ENCODE results near the gene ROS1. TPM values are rescaled to one million over a fixed set of nuclear protein-coding genes. Genes with fewer than 3 reads are reported as not detected.

The ROS1 gene
- total RNA-seq, 6 experiments from 2014 or later, result 0.05 to 0.14 (median 0.07) TPM

DNA sequence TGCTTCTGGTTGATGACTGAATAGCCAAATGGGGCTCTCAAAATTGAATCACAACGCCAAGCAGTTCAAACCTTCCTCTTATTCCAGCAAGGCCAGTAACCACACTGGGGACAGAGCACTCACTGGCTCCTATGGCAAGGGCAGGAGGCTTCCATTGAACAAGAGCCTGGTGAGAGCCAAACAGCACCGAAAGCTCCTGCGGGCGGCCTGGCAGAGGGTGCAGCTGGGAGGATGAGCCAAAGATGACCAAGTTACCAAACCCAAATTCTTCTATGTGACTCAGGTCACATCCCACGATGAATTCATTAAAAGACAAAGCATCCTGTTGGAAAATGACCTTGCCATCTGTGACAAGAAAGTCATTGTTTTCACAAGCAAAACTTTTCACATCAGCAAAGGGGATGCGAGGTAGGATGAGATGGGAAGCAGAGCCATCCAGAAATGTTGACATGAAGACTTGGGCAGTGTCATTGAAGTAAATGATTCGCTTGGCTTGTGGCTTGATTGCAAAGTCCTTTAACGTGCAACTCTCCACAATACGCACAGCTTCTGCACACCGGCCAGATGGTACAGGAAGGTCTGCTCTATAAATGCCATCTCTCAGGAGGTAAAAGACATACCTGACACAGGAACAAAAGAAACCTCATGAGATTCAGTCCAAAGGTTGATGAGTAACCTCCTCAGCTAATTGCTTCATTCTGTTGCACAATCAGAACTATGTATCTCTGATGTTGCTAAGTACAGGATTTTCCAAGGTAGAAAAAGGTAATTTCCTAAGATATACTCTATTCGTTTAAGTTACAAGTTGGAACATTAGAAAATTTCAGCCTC is 36.3 kb downstream of the ROS1 start:
- no peaks in the 10 kb centered on the region for H3K9me3 Mint-ChIP-seq
- H3K27me3 Mint-ChIP-seq (ENCODE audit: insufficient read depth), result peaks cover 7% of the 10 kb centered on the region
- peaks cover 13% of the 10 kb centered on the region for H3K4me1 Mint-ChIP-seq (ENCODE audit: low read depth)
- no peak overlapping the region for H3K4me3 Mint-ChIP-seq
- no peaks in the 10 kb centered on the region for H3K36me3 Mint-ChIP-seq (ENCODE audit: low read depth)
- TF ChIP-seq, protein P1, sequence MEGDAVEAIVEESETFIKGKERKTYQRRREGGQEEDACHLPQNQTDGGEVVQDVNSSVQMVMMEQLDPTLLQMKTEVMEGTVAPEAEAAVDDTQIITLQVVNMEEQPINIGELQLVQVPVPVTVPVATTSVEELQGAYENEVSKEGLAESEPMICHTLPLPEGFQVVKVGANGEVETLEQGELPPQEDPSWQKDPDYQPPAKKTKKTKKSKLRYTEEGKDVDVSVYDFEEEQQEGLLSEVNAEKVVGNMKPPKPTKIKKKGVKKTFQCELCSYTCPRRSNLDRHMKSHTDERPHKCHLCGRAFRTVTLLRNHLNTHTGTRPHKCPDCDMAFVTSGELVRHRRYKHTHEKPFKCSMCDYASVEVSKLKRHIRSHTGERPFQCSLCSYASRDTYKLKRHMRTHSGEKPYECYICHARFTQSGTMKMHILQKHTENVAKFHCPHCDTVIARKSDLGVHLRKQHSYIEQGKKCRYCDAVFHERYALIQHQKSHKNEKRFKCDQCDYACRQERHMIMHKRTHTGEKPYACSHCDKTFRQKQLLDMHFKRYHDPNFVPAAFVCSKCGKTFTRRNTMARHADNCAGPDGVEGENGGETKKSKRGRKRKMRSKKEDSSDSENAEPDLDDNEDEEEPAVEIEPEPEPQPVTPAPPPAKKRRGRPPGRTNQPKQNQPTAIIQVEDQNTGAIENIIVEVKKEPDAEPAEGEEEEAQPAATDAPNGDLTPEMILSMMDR (IDR thresholded peaks at IDR 0.05), result no peak
- no peak overlapping the region for H3K27ac Mint-ChIP-seq
- no peak for DNase-seq

DNA sequence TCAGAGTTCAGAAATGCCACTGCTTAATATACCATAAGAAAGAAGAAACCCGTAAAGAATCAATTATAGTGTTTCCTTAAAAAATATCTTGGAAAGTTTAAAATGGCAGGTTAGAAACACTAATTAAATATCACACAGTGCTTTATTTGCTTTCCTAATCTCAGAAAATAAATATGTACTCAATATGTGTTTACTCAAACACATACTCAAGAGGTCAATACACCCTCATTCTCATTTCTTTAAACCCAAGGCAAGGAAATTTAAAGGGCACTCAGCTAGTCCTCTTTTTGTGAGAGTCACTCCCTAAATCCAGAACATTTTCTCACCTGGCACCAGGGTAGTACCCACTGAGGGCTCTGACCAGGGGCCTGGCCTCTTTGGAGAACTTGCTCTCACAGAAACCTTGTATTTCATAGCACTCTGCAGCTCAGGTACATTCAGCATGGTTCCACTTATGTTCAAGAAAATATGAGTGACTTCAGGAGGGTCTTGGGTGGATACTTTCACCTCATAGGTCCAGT is 38.2 kb downstream of the ROS1 start:
- no peak for DNase-seq
- no peak overlapping the region for H3K27ac Mint-ChIP-seq
- no peak overlapping the region for H3K4me3 Mint-ChIP-seq
- H3K4me1 Mint-ChIP-seq (ENCODE audit: low read depth), result peaks cover 5% of the 10 kb centered on the region
- peaks cover 7% of the 10 kb centered on the region for H3K27me3 Mint-ChIP-seq (ENCODE audit: insufficient read depth)
- H3K9me3 Mint-ChIP-seq, result no peaks in the 10 kb centered on the region
- TF ChIP-seq, protein P1 (IDR thresholded peaks at IDR 0.05), result no peak
- no peaks in the 10 kb centered on the region for H3K36me3 Mint-ChIP-seq (ENCODE audit: low read depth)

DNA sequence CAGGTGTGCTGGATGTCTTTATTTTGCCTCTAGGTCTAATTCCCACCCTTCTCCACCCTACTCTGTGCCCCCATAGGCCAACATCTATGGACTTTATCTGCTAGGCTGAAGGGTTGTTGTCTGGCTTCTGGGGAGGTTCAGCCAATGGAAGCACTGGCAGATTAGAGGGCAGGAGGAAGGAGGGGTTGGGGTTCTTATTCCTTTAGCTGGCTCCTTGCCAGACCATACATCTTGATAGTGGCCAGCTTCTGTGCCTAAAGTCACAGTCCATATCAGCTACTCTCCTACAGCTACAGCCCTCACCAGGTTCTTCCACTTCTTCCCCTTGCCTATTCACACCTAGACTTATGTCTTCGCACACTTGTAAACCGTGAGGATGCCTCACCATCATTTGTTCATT is 41.1 kb downstream of the ROS1 start:
- DNase-seq, result no peak
- H3K36me3 Mint-ChIP-seq (ENCODE audit: low read depth), result no peaks in the 10 kb centered on the region

DNA sequence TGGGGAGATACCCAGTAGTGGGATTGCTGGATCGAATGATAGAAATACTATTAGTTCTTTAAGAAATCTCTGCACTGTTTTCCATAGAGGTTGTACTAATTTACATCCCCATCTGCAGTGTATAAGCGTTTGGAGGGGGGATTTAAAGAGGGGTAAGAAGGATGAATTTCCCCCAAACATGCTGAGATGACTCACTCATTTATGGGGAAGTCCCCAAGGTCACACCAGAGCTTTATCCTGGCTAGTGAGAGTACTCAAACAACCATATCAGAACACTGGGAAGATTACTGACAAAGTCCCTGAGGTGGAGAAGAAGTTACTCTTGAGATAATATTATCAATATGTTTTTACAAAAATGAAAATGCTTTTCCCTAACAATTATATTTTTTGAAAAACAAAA is 44.0 kb downstream of the ROS1 start:
- DNase-seq, result no peak
- no peak overlapping the region for H3K4me3 Mint-ChIP-seq
- H3K4me1 Mint-ChIP-seq (ENCODE audit: low read depth), result no peaks in the 10 kb centered on the region
- TF ChIP-seq, protein P1 (IDR thresholded peaks at IDR 0.05), result no peak
- peaks cover 2% of the 10 kb centered on the region; the same call in 1 of the 2 replicates for H3K27me3 Mint-ChIP-seq (ENCODE audit: insufficient read depth)
- H3K27ac Mint-ChIP-seq, result no peak overlapping the region
- H3K36me3 Mint-ChIP-seq (ENCODE audit: low read depth), result no peaks in the 10 kb centered on the region
- no peaks in the 10 kb centered on the region for H3K9me3 Mint-ChIP-seq

More for the DNA sequence above, 41.1 kb downstream of the ROS1 start:
- no peak overlapping the region for H3K4me3 Mint-ChIP-seq
- H3K27me3 Mint-ChIP-seq (ENCODE audit: insufficient read depth), result peaks cover 7% of the 10 kb centered on the region
- TF ChIP-seq, protein P1 (IDR thresholded peaks at IDR 0.05), result no peak
- H3K9me3 Mint-ChIP-seq, result no peaks in the 10 kb centered on the region
- no peak overlapping the region for H3K27ac Mint-ChIP-seq
- H3K4me1 Mint-ChIP-seq (ENCODE audit: low read depth), result 0 out of 2 replicates have a peak, but pooled peaks cover 4% of the 10 kb centered on the region

DNA sequence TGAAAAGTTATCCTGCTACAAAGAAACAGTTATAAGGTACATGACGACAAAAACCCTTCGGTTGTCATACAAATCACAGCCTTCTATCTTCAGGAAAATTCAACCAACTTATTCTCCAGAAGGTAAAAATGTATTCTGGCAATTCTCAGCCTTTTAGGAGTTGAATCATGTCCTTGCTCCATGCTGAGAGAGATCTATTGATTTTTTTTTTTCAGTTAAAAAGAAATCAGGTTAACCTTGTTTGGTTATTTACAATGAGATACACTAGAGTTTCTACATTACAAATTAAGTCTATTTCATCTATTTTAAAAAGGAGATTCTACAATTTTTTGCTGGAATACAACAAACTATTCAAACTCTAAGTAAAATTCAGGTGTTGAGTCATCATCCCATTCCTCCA is 45.4 kb downstream of the ROS1 start:
- H3K4me1 Mint-ChIP-seq (ENCODE audit: low read depth), result no peaks in the 10 kb centered on the region

More for the DNA sequence above, 45.4 kb downstream of the ROS1 start:
- Mint-ChIP-seq H3K27me3 (ENCODE audit: insufficient read depth) (no peaks in the 10 kb centered on the region), H3K36me3 (ENCODE audit: low read depth) (no peaks in the 10 kb centered on the region), H3K9me3 (no peaks in the 10 kb centered on the region), H3K27ac (no peak overlapping the region), H3K4me3 (no peak overlapping the region)
- no peak for DNase-seq
- TF ChIP-seq, protein P1 (IDR thresholded peaks at IDR 0.05), result no peak

Measured in HFFc6 (cell line).